Stimulated activated CD4-positive, alpha-beta T cell treated with anti-CD3 and anti-CD28 coated beads, Interleukin-15, amount 100 ng/mL, for 1 hour (primary cell): ENCODE data around the gene CCDC69.

Source experiments
- DNase-seq, 2 donors: peaks; one replicate each; pipeline ENCODE4 v3.0.0-alpha.2; 2020; ENCODE audit warnings: low read depth in 1 of 2, low spot score in 1 of 2

Gene CCDC69

DNA sequence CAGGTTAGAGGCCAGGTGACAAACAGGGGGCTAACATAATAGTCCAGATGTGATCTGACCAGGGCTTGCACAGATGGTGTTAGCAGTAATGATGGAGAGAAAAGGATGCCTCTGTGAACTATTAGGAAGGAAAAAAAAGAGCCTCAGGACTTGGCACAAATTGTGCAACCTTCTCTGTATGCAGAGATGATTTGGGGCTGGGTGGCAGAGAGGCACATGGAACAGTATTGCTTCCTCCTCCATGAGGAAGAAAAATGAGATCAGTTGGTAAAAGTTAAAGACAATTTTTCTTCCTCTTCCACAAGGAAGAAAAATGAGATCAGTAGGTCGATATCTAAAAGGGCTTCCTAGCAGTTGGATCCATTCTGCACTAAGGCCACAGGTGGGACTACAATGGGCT, 52.4 kb downstream of the CCDC69 start:
- no peak for DNase-seq

DNA sequence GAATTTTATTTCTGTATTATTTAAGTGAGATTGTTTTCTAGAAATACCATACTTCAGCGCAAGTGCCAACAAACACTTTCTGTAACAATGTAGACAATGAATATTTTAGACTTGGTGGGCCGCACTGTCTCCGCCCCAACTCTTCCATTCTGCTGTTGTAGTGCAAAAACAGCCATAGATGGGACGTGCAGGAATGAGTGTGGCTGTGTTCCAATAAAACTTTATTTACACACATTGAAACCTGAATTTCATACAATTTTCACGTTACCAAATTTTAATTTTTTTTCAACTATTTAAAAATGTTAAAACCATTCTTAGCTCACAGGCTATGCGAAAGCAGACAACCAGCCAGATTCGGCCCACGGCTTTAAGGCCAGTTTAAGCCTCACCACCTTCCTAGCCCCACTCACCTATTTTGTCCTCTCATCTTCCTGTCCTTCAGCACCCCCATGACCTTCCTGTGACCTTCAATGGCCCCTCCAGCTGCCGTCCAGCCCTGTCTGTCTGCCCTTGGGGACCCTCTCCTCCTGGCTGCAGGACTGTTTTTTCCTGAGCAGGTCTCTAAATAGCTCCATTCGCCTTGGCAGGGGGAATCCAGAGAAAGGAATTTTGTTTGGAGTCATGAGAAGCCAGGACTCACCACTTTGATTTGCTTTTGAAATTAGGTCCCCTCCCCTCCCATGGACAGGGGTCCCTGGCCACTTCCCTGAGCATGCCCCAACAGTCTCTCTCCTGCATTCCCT, 55.1 kb downstream of the CCDC69 start:
- no peak for DNase-seq

DNA sequence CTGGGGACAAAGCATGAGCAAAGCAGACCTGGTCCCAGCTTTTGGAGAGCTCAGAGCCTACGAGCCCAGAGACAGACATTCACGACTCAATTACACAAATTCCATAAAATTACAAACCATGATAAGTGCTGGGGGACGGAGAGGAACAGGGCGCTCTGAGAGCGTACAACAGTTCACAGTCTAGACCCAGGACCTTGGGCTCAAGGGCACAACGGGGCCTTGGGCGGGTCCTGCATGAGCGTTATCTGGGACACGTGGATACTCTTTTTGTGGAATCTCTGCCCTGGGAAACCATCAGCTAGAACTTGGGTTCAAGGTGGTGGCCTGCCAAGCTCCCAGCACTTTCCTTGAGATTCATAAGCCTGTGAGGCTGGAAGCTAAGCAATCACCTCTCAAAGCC, 56.9 kb downstream of the CCDC69 start:
- no peak for DNase-seq

DNA sequence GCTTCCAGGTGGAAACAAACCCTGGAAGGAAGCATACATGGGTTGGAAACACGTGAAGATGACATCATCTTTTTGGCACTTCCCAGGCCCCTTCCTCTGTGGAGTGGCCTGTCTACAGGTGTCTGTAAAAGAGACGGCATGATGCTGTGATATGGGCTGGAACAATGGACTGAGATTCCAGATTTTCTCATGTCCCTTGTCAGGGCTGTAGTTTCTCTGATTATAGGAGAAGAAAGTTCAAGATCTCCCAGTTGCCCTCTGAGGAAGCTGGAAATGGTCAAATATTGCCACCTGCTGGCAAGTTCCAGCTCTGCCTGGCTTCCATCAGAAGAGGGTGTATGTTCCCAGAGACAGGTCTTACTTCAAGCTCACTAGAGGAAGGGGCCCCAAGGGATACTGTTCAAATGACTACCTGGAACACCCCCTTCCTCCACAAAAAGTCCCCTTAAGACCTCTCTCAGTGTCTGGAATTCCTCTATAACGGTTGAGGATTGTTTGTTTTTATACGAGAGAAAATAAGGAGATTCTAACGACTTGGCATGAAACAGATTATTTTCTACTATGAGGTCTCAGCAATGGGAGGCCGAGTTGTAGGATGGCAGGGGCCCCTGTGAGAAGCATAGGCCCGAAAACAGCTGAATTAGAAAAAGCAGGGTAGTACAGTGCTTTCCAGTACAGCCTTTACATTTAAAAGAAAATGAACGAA, 59.1 kb downstream of the CCDC69 start:
- peak; percentile 58 to 61 for DNase-seq

DNA sequence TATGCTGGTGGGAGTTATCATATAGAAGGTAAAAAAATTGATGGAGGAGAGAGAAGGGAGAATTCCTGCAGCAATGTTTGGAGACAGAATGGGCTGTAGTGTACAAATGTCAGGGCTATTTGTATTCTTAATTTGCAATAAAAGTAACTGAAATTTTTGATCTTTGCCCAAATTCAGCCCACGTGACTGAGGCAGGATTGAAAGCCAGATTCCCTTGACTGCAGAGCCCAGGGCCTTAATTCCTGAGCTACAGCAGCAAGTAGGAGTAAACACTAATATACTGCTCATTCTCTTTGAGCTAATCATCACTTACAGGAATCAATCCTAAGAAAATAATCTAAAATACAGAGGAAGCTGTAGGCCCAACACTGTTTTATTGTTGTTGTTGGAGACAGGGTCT, 61.1 kb downstream of the CCDC69 start:
- DNase-seq = no peak

DNA sequence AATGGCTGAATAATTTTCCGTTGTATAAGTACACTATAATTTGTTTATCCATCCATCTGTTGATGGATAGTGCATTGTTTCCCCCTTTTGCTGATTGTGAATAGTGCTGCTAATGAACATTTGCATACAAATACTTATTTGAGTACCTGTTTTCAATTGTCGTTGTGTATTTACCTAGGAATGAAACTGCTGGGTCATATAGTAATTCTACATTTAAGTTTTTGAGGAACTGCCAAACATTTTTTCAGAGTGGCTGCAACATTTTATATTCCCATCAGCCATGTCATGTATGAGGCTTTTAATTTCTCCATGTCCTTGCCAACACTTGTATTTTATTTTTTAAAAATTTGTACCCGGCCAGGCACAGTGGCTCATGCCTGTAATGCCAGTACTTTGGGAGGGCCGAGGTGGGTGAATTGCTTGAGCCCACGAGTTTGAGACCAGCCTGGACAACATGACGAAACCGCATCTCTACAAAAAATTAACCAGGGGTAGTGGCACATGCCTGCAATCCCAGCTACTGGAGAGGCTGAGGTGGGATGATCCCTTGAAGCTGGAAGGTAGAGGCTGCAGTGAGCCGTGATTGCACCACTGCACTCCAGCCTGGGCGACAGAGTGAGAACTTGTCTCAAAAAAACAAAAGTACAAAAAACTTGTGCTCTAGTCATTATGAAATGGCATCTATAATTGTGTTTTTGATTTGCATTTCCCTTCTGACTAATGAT, 64.1 kb downstream of the CCDC69 start:
- DNase-seq = no peak

DNA sequence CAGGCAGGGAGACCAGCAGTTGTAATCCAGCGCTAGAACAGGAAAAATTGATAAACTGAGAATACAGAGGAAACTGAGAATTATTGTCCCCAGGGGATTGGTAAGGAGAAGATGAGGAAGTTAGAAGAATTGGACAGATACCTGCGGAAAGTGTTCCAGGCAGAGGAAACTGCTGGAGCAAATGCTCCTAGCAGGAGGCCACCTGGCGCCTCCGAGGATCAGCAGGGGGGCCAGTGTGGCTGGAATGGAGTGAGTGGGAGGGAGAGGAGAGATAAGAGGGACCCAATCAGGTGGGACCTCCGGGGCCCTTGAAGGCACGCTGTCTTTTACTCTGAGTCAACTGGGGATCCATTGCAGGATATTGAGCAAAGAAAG, 65.6 kb downstream of the CCDC69 start:
- DNase-seq = no peak

DNA sequence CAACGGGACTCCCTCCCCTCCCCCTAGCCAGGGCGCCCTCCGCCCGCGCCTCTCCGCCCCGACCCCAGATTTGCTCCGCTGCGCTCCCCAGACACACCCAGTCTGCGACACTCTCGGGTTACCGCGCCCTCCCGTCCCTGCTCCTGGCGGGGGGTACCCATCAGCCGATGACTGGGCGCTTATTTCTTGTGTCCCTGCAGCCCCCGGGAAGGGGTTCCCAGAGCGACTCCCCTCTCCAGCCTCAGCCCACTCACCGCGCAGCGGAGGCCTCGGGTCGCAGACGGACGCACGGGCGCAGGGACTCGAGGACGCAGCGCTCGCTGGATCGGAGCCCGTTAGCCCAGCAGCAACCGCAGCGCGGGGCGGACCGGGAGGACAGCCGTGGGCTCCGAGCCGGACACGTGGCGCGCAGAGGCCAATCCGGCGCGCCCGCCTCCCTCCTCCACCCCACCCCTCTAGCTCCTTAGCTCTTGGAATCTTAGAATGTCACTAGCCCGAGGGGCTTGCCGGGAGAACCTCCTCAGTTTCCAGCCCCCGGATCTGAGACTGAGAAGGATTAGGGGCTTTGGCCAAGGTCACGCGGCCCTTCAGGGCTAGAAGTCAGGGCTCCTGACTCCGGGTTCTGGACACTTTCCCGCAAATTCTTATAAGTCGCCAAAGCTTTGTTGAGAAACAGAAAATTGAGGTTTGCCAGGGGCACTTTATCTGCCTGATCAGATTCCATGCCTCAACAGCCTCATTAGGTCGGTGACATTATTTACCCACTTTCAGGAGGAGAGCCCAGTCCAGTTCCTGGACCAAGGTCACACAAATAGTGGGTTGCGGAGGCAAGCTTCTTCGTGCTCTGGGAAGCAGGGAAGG, 66.2 kb downstream of the CCDC69 start, which contains the start of gene ANXA6:
ANXA6 (minus strand) TSS at position 354 of the 861 bp plus-strand sequence. CDS start 9,878 bp downstream, outside the sequence.
- DNase-seq = peak; percentile 20 to 44

DNA sequence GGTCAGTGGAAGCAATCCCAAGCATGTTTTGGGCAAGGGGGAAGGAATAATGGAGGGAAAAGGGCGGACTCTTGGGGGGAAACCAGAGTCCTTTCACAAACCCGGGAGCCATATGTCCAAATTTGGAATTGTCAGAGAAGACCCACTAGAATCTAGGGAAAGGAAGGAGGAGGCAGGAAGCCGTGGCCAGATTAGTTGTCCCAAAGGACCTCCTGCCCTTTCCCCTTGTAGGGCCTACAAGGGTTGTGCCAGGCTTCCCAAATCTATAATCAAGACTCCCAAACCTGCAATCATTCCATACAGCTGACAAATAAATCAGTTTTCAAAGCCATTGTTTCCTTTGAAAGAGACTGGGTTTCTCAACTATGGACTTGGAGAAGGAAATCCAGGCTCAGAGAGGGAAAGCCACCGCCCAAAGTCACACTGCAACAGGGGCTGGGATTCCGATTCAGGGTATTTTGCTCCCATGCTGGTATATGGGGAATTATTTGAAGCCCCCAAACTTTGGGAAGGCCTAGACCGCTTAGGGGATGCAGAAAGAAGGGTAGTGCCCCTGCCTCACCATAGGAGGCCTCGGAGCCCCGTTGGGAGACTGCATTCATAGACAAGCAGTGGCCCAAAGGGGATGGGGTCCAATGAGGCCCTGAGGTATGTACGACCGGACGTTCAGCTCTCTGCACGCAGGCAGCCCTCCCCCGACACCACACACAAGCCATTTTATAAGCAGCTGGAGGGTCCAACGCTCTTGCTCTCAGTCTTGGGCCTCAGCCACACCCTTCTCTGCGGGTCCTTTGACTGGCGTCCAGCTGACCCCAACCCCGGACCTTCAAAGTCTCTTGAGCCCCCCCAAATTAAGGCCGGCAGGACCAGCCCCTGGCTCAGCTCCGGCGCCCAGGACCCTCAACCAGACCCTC, 67.1 kb downstream of the CCDC69 start:
- DNase-seq = no peak

DNA sequence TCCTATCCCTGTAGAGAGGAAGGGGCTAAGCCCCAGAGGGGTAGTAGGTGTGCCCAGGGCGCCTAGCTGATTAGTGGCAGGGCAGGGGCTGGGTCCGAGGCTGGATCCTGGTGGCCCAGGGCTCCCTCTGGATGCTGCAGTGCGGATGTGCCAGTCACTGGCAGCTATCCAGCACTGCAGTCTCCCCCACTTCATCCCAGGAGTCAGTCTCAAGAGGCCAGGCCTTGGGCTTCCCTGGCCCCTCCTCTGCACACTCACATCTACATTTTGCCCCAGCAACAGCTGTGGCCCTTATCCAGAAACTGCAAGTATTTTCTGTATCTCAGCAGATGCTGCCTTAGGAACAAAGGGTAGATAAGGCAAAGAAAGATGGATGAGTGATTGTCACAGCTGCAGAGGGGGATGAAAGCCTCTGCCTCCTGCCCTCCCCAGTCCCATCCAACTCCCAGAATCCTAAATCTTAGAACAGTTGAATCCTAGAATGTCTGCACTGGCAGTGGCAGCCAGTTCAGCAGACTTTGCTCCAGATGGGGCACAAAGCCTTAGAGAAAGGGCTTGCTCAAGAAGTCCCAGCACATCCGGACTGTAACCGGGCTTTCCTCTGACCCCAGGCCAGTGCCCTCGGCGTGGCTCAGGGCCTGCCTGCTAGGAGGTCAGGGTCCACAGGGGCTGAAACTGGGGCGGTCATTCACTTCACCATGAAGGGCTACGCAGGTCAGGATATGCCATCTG, 68.0 kb downstream of the CCDC69 start:
- no peak for DNase-seq

DNA sequence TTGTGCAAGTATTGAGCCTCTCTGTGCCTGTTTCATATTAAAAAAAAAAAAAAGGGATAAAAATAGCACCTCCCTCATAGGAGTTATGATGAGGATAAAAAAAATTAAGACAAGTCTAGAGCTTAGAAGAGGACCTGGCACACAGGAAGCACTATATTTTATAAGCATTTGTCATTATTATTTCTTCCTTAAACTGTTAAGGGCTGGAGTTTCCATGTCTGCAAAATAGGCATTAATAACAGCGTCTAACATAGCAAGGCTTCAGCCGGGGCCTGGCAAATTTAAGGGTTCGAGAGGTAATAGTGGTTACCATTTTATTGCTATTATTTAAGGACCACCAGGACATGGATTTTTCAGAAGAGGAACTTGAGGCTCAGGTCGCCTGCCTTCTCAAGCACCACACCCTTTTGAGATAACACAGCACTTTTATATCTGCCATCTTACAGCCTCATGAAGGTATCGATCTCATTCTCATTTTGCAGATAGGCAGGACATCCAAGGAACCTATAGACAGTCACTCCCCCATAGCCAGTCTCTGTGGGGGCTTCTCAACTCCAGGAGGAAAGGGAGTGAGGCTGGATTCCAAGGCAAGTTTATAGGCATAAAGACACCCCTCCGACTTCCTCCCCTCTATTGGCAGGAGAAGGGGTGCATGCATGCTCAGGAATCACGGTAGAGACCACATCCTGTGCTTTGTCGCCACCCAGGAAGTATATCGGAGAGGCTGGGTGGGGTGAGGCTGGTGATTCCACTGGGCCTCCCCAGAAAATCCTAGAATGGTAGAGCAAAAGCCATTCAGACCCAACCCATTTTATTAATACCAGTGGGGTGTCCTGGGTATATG, 68.7 kb downstream of the CCDC69 start:
- peak in 1 of 2 donors; percentile 29 for DNase-seq

DNA sequence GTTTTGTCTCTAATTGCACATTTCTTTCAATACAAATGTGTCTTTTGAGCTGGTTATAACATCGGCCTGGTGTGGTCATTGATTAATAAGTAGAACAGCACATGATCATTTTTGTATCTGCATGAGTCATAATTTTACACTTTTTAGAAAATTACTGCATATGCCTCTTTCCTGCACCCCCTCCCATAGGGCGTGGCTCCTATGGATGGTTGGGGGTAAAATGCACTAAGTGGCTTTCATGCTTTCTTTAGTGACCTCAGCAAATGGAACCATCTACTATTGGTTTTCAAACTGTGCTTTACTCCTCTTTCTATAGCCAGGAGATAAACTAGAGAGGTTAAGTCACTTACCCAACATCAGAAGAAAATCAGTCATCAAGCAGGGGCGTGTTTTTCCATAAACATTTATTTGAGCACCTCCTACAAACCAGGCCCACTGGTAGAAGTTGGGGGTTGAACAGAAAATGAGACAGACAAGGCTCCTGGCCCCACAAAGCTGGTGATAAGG, 70.1 kb downstream of the CCDC69 start:
- no peak for DNase-seq

DNA sequence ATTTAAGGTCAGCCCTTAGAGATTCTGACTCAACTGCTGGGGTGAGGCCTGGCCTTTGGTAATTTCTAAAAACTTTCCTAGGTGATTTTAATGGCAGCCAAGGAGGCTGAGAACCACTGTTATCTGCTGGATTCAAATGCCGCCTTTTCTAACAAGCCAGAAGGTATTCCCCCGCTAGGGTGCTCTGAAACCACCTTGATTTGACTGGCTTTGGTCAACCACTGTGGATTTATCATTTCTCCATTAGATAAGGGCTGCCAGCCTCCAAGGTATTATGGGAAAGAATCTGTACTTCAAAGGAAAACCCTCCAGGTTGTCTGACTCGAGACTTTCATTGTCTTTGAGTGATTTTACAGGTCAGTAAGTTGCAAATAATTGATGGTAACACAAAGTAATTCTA, 70.6 kb downstream of the CCDC69 start:
- no peak for DNase-seq

DNA sequence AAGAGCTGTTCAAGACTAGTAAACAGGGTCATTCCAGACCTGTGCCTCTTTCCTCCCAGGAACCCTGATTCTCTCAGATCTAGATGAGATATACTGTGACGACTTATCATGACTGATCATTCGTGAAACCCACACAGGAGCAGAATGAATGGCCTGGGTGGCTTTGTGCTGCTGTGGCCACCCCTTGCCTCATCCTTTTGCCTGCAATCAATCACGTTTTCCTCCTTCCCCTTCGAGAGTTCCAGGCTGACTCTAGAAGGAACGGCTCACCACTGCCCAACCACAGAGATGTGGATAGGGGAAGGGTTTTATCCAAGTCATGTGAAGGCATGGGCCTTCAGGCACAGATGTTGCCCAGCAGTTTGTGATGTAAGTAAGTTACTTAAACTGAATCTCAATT, 72.1 kb downstream of the CCDC69 start:
- no peak for DNase-seq

DNA sequence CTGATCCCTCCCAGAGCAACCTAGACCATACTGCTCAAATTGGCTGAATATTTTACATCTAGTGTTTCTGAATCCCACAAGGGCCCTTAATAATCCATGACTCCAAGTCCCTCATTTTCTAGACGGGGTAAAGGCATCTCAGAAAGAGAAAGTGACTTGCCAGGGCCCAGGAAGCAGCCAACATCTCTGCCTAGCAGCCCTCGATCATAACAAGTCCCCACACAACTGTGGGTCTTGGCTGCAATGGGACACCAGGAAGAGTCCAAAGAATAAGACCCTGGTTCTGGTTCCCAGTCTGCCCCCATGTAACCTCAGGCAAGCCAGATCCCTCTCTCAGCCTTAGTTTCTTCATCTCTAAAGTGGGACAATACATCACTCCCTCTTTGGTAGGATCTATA, 72.6 kb downstream of the CCDC69 start:
- no peak for DNase-seq

DNA sequence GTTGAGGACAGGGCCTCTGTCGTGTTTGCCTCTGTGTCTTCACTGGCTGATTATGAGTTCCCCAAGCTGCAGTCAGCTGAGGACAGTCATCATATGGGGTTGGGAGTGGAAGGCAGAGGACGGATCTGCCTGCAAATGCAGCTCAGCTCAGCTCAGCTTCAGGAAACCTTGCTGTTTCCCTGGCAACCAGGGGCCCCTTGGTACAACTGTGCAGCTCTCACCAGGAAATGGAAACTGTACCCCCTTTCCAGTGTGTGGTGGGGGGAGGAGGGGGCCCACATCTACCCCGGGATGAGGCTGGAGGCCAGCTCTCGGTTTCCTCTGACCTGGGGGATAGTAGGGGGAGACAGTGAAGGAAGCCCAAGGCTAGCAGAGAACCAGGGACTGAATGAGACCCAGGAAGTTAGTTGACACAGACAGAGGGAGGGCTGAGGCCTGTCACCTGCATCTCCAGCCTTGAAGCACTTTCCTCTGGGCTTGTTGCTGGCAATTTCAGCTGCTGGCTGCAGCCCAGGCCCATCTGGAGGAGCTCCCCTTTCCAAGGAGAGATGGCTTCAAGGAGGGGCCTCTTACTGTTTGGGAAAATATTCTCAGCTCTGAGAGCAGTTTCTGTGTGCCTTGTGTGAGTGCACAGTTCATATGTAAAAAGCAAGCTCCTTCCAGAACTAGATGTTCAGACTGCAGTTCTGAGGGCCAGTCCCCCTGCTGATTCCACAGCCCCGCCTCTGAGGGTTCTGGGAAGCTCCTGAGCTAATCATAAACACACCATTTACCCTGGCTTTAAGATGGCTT, 73.2 kb downstream of the CCDC69 start:
- peak in 1 of 2 donors; percentile 52 for DNase-seq

DNA sequence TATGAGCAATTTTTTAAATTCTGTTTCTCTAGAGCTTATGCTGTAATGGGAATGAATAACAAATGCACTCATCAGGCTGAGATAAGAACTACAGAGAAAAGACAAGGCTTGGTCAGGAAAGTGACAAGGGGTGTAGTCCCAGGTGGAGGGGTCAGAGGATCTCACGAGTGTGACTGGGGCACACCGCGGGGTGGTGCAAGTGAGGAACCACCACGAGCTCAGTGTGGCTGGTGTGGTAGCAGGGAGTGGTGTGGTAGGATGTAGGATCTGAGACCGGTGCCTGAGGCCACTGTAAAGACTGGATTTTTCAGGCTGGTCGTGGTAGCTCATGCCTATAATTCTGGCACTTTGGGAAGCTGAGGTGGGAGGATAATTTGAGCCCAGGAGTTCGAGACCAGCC, 75.3 kb downstream of the CCDC69 start:
- DNase-seq = no peak
